GM21447 (cell line): Measurements from ENCODE around the gene NIPAL4.
"Not testable (repeated sequence)": the region's sequence is repeated elsewhere in the genome, so short reads cannot be mapped to it uniquely, and the experiment has no call there.

Experiments used
- ATAC-seq: cut with Tn5 transposase; IDR thresholded peaks from one replicate; pipeline ENCODE4 v1.9.1; 2021; ENCODE audit not compliant: unreplicated experiment

The NIPAL4 gene

DNA sequence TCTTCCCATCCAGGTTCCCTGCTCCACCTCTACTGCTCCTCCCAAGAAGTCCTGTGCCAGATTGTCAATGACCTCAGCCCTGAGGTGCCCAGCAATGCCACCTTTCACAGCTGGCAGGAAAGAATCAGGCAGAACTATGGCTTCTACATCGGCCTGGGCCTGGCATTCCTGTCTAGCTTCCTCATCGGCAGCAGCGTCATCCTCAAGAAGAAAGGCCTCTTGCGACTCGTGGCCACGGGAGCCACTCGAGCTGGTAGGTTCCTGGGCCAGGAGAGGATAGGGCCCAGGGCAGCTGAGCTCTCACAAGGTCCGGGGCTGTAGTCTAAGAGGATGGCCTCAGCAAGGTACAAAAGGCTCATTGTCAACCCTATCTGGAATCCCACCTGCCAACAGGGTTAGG is 3.1 kb downstream of the NIPAL4 start:
- ATAC-seq, result no peak

DNA sequence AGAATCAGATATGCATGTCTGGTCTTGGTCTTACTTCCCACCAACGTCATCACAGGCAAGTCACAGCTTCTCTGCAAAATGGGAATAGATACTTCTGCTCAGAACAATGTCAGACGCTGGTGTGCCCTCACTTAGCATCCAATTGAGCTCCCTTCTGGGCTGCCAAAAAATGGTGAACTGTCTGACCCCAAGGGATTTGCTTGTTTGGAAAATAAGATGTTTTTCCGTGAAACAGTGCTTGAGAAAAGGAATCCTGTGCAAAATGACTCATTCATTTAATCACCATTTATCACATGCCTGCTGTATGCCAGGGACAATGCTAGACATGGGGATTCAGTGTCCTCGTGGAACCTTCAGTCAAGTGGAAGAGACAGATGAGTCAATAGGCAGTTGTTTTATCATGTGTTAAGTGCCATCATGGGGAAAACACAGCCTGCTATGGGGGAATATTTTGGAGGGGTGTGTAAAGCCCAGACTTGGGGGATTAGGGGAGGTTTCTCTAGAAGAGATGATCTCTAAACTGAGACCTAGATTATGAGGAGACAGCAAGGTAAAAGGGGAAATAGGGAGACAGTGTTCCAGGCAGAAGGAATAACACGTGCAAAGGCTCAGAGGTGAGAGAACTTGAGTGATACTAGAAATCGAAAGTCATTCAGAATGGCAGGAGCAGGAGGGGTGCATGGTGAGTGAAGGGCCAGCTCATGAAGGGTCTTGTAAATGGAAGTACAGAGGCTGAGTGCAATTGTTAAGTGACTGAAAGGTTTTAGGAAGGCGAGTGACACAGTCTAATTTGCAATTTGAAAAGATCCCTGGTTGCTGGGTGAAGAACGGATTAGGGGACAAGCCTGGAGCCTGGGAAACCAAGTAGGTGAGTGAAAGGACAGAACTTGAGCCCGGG is 3.9 kb downstream of the NIPAL4 start:
- no peak for ATAC-seq

DNA sequence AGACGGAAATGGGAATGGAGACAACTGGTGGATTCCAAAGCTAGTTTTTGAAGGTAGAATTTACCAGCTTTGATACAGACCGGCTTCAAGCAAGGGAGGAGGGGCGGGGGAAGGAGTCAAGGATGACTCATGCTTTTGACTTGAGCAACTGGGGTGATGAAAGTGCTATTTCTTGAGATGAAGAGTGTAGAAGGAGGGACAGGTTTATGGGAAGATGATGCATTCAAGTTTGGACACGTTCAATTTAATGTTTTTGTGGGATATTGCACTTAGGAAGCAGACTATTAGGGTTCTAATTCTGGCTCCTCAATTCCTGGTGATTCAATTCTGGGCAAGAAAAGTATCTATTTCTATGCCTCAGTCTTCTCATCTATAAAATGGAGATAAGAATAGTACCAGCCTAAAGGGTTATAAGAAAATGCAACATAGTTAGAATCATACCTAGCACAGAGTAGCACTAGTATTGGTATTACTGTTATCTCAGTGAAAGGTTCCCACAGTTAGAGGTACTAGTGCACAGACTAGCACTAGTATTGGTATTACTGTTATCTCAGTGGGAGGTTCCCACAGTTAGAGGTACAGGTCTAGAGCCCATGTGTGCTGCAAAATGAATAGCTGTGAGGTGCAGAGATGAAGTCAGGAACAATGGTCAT is 4.6 kb downstream of the NIPAL4 start:
- peak; percentile 90 for ATAC-seq

DNA sequence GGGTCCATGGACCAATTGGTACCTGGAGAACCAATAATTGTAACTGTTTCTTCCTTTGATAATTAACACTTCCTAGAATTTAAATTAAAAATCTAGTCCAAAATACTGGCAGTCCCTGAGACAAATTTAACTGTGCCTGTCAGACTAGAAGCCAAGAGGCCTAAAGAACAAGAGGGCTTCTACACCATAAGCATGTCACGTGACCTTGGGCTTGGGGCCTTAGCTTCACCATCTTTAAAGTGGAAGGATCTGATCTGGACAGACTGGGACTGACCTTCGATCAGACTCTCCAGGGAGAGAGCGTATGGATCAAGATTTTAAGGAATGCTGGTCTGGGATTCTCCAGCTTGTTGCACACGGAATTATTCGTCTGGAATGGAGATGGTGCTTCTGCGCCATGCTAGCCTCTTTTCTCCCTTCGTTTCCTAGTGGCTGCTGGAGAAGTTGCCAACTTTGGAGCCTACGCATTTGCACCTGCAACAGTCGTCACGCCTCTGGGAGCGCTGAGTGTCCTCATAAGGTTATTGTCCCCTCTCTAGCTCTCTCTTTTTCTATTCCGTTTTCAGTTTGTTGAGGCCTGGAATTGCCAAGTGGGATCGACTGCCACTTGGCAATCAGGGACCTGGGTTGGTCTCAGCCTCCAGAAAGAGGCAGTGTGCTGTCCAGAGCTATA is 8.4 kb downstream of the NIPAL4 start:
- no peak for ATAC-seq

DNA sequence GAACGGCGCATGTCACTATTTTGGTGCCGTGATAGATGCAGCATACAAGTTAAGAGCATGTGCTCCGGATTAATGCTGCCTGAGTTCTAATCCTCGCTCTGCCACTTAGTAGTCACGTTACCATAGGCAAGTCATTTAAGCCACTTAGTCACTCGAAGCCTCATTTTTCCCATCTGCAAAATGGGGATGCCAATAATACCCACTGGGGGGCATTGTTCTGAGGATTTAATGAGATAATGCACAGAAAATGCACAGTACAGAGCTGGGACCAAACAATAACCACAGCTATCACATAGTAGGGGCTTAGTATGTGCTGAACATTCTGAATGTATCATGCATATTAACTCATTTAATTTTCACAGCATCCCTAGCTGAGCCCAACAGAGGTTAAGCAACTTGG is 9.1 kb downstream of the NIPAL4 start:
- no peak for ATAC-seq

DNA sequence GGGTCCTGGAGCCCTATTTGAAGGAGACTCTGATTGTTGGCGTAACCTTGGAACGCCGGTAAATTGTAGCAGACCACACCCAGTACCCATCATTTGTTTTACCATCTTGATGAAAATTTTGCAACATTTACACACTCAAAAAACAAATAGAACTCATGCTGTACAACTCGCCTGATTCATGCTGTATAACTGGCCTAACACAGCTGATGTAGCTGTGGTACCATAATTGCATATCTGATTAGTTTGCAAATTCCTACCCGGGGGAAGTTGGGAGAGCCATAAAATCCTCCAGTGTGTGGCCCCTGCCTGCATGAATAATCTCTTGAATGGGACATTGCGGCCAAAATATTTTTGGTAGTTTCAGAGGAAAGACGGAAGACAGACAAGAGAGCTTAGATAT is 9.7 kb downstream of the NIPAL4 start:
- no peak for ATAC-seq

DNA sequence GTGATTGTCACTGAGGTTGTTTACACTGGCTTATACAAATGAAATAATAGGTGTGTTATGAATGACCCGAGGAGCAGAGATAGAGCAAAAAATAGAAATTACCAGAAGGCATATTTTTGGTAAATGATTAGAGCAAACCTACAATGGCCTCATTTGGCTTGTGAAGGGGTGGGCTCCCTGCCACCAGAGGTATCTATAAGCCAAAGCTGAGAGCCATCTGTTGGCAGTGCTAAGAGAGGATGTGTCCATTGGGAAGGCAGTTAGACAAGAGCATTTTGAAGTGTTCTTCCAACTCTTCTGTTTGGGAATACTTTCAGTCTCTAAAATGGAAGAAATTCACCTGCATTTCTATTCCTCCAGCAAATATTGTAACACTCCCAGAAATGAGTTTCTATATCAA is 10.6 kb downstream of the NIPAL4 start:
- no peak for ATAC-seq

DNA sequence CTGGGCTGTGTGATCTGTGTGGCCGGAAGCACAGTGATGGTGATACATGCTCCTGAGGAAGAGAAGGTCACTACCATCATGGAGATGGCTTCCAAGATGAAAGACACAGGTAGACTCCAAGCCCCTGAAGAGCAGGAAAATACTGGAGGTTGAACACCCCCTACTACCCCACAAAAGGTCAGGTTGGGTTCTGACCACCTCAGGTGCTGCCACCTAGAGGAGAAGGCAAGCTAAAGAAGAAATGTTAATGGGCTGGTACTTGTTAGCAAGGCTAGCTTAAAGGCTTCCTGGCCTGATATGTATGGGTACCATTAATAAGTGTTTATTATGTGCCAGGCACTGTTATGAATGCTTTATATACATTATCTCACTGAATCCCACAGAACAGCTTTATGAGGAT is 11.7 kb downstream of the NIPAL4 start:
- no peak for ATAC-seq

DNA sequence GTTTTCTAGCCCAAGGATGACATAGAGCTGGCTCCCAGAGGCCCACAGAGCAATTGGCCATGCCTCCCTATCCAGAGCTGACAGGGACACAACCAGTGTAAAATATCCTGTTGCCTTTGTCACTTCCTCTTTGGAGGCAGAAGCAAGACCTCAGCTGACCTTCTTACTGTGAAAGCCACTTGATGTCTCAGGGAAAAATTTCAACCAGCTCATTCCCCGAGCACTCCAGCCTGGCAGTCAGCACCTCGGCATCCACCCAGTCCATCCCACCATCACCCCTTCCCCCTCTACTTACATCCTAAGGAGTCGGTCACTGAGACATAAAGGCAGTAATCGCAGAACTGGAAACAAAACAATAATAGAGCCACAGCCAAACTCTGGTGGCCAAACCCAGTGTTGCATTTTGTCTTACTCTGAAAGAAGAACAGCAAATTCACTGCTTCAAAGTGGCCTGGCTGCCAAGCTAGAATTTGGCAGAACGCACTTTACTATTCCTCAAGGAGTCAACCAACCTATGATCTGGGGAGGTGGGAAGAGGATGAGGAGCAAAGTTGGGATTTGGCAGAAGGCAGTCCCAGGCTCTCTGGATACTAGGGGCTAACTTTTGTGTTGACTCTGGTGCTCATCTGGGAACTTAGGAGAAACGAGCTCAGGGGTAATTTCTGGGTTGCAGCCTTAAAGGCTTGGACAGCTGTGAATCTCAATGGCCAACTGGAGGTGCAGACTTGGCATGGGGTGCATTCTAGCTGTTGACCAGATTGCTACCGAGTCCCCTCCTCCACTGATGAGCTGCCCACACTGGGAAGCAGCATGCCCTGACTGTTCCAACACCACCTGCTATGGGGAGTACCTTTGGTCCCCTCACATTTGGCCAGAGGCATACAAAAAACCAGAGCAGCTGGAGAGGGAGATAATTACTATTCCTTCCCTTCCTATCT is 13.6 kb downstream of the NIPAL4 start:
- ATAC-seq, result no peak

DNA sequence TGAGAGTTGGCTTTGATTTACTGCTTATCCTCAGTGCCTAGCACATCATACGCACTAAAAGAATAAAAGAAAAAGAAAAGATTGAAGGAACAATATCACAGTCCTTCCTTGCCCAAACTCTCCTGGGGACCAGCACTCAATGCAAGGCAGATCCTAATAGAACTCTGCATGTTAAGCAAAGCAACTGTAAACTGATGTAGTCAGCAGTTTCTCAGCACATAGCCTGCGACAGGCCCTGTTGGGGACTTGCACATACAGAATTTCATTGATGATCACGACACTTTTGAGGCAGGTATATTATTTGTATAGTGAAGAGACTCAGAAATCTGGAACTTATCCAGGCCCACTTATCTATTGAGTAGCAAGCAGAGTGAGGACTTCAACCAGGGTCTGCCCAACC is 15.4 kb downstream of the NIPAL4 start:
- ATAC-seq, result no peak

DNA sequence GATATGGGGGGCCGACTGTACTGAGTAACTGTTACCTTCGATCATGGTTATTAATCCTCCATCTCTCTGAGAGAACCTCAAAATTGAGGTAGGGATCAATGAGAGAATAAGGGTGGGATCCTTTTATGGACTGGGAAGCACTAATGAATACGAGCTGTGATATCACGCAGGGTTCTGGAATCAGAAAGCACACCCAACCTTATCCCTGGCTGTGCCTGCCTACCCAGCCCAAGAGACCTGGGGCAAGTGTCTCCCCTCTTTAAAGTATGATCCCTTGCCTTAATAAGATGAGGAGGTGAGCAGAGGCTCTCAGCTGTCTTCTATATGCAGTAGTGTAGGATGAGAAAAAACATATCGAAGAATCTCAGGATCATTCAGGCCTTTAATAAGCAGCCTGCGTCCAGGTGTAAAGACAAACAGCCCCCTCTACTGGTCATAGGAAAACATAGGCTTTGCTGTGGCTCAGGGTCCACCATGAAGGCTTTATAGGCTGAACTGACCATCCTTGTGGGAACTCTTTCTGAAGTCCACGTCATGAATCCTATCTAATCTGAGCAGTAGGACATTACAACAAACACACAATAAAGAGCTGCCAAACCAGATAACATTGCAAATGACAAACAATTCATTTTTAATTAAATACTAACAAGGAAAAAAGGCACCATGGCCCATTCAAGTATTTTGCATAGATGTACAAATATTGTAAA is 16.8 kb downstream of the NIPAL4 start:
- ATAC-seq, result peak; percentile 59

DNA sequence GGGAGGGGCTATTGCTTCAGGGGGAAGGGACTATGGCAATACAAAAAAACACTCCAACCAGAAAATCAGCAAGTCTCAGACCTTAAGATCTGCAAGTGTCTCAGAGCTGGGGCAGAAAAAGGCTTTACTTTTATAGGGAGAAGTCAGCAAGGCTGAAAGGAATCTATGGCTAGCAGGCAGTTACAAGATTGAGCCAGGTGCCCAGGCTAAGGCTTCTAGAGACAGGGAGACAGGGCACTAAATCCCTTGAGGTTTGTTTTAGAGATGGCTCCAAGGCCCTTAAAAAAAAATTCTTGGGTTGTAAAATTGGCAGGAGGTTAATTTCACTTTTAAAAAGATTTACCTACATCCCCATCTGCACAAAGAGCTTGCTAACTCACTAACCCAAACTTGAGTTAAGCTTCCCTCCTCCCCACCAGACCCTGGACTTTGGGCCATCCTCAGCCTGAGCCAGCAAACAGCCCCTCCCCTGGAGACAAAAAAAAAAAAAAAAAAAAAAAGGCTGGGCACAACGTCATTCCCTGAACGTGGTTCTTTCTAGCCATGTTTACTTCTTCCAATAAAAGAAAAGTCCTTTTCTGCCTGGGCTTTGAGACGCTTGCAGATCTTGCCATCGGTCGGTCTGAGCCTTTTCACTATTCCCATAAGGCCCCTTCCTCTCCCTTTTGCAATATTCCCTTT is 17.9 kb downstream of the NIPAL4 start:
- no peak for ATAC-seq

DNA sequence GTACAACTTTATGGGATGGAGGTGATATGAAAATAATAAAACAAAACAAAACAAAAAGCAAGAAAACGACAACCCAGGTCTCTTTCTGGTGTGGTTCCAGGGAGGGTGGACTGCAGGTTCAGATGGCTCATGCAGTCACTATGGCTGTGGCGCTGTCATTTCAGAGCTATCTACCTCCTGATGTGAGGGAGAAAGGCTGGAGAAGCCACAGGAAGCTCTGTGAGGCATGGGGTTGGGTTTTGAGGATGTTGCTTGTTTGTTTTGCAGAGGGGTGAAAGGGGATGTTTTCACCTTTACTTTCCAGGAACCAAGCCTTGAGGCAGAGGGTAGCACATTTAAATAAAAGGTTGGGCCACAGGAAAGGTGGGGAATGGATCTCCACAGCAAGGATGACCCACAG is 18.7 kb downstream of the NIPAL4 start:
- no peak for ATAC-seq

DNA sequence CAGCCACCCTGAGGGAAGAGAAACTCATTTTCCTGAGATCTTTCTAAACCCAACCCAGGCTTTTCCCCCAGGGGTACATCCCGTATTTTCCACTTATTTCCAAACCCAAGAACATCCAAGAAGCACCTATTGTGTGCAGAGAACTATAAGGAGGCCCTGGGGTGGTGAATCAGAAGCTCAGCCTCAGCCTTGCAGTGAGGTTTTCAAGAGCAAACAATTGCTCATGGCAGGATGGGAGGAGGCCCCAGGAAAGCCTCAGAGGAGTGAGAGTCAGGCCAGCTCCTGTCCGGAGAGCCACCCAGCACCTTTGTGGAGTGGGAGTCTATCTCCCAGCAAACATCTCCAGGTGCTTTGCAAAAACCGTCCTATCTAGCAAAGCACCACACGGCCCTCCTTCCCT is 19.2 kb downstream of the NIPAL4 start:
- no peak for ATAC-seq

DNA sequence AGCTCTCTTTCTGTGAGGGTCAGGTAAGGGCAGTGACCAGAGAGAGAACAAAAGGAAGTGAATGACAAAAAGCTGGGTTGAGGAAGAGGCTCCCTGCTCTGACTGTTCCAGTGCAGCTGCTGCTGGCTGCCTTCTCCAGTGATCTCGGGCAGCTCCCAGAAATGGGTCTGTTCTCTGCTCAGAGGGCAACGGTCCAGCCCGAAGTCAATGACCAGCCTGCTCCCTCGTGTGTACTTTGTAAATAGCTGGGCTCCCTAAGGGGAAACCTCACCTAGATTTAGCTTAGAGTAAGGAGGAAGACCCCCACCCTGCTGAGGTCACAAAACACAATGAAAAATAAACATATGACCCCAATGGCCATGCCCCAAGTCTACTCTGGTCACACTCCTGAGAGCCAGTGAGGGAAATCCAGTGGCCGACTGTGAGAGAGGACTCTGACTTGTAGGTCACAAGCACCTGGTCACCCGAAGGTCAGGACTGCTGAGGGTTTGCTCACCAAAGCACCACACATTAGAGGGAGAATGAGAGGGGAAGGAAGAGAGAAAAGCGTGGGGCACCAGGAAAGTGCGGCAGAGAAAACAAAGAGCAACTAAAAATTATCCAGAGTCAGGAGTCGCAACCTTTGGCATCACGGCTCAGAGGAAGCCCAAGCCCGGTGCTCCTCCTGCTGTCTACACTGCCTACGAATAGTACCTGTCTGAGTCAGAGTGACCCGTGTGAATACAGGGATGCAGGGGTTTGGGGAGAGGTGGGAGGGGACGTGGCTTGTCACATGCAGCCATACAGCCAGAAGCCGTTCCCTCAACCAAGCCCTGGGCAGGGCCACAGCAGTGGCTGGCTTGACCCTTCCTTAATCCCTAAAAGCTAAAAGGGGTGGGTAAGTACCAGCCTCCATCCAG is 19.8 kb downstream of the NIPAL4 start:
- ATAC-seq, result no peak

DNA sequence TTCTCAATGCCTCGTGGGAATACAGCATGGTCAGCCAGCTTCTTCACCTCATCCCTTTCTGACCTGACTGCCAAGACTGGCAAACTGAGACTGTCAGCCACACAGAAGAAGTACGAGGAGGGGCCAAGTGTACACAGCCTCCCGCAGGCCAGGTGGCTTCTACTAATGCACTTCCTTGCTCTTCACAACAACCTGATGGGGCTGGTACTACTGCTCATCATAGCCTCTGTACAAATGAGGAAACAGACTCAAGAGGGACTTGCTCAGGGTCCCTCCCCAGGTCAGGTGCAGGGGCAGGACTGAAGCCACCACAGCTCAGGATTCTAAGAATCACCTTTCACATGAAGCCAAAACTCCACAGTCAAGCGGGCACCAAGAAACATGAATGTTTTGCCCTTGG is 21.3 kb downstream of the NIPAL4 start:
- no peak for ATAC-seq

DNA sequence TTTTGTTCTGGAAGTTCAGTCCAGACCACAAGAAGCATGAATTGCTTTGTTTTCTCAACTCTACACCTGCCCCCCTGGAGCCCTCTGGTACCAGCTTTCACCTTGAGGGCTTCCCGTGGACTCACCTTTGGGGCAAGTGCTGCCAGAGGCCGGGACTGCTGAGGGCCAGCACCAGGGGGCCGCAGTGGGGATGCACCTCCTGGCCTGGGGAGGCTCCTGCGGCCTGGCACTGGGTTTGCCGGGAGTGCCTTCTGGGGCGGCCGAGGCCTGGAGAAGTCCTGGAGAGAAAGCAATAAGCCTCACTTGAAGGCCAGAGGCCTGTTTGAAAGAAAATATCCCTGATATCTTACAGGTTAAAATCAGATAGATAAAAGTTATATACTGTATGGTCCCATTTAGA is 21.7 kb downstream of the NIPAL4 start:
- ATAC-seq, result no peak

DNA sequence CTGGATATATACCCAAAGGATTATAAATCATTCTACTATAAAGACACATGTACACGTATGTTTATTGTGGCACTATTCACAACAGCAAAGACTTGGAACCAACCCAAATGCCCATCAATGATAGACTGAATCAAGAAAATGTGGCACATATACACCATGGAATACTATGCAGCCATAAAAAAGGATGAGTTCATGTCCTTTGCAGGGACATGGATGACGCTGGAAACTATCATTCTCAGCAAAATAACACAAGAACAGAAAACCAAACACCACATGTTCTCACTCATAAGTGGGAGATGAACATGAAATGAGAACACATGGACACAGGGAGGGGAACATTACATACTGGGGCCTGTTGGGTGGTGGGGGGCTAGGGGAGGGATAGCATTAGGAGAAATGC is 22.7 kb downstream of the NIPAL4 start:
- ATAC-seq, result not testable (repeated sequence)

DNA sequence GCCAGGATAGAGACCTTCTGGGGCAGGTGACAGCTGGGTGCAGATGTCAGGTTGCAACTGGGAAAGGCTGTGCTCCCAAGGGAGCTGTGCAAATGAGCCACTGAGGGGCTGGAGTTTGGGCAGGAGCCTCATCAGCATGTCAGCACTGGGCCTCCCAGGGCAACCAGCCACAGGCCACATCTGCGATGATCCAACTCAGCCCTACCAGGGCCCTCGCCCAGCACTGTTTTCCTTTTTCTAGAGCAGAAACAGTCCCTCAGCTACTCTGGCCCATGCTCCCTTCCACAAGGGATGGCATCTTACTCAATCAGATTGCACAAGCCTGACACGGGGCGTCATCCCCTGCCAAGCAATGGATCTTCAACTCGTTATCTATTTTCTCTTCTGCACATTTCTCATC is 24.8 kb downstream of the NIPAL4 start:
- ATAC-seq, result no peak
